T-helper 17 cell (primary cell): ENCODE data around the gene PRKCB. TPM values are rescaled to one million over a fixed set of nuclear protein-coding genes. Genes with fewer than 3 reads are reported as not detected.

Experiments used
- ATAC-seq: fragments of 150-1000 bp; cut with Tn5 transposase; 2 replicates; pipeline ENCODE4 v1.10.0; 2021; ENCODE audit warnings: mild to moderate bottlenecking, moderate library complexity
- DNase-seq, 3 donors: peaks; one replicate each; pipeline versions ENCODE4 v3.0.0 to v3.0.0-alpha.2; 2020 to 2021
- H3K9me3 ChIP-seq: one replicate; pipeline ENCODE4 v1.7.0; 2013; ENCODE audit warnings: low read length, mild to moderate bottlenecking; ENCODE audit not compliant: control insufficient read depth, poor library complexity, severe bottlenecking
- H3K27ac Mint-ChIP-seq: one replicate; pipeline ENCODE4 v1.8.0; 2022; ENCODE audit warnings: mild to moderate bottlenecking, moderate library complexity, mixed read lengths
- H3K27me3 Mint-ChIP-seq: one replicate; pipeline ENCODE4 v1.8.0; 2022; ENCODE audit warnings: mixed read lengths
- H3K36me3 Mint-ChIP-seq: one replicate; pipeline ENCODE4 v1.8.0; 2022; ENCODE audit warnings: low read depth, mixed read lengths
- H3K4me1 Mint-ChIP-seq: one replicate; pipeline ENCODE4 v1.8.0; 2022; ENCODE audit warnings: mild to moderate bottlenecking, mixed read lengths
- H3K4me3 Mint-ChIP-seq: one replicate; pipeline ENCODE4 v1.8.0; 2022; ENCODE audit warnings: mild to moderate bottlenecking, moderate library complexity, mixed read lengths
- total RNA-seq, 4 donors: library from RNA in 2 of 4; stranded (reverse) in 2 of 4; gene quantifications; one replicate each; pipeline ENCODE4 v1.2.3 and lab custom pipeline; 2022 to 2026

The PRKCB gene
- total RNA-seq, 2 donors from 2014 or later = 122 to 137 TPM

GRCh38 chr16:23840310-23840709 lies 4.5 kb downstream of the PRKCB start:
- peaks cover 55% of the 10 kb centered on the region for H3K4me1 Mint-ChIP-seq
- no peak for DNase-seq
- H3K27me3 Mint-ChIP-seq = no peaks in the 10 kb centered on the region
- peaks cover 10% of the 10 kb centered on the region for H3K36me3 Mint-ChIP-seq
- no peak for ATAC-seq
- no peaks in the 10 kb centered on the region for H3K9me3 ChIP-seq
- peak overlapping the region; percentile 71 for H3K4me3 Mint-ChIP-seq
- H3K27ac Mint-ChIP-seq = peak overlapping the region; percentile 67

GRCh38 chr16:23842137-23842600 lies 6.4 kb downstream of the PRKCB start:
- Mint-ChIP-seq H3K4me3 (no peak overlapping the region), H3K4me1 (peaks cover 53% of the 10 kb centered on the region), H3K36me3 (peaks cover 6% of the 10 kb centered on the region), H3K27ac (peak overlapping the region; percentile 79), H3K27me3 (no peaks in the 10 kb centered on the region)
- no peaks in the 10 kb centered on the region for H3K9me3 ChIP-seq
- ATAC-seq (peak; percentile 45), DNase-seq (no peak)

- H3K27me3 Mint-ChIP-seq = no peaks in the 10 kb centered on the region
- ATAC-seq = no peak
- H3K4me3 Mint-ChIP-seq = no peak overlapping the region
- peaks cover 52% of the 10 kb centered on the region for H3K4me1 Mint-ChIP-seq
- no peaks in the 10 kb centered on the region for H3K9me3 ChIP-seq
- DNase-seq = no peak
- H3K27ac Mint-ChIP-seq = peak overlapping the region; percentile 79
- H3K36me3 Mint-ChIP-seq = peaks cover 7% of the 10 kb centered on the region
Measured at GRCh38 chr16:23843143-23843542, 7.4 kb downstream of the PRKCB start.

GRCh38 chr16:23847251-23847650 lies 11.5 kb downstream of the PRKCB start:
- Mint-ChIP-seq H3K27ac (peak overlapping the region; percentile 78), H3K4me3 (no peak overlapping the region), H3K27me3 (no peaks in the 10 kb centered on the region), H3K4me1 (peaks cover 56% of the 10 kb centered on the region), H3K36me3 (peaks cover 9% of the 10 kb centered on the region)
- no peak for DNase-seq
- ATAC-seq = no peak
- no peaks in the 10 kb centered on the region for H3K9me3 ChIP-seq

GRCh38 chr16:23847948-23848347 lies 12.2 kb downstream of the PRKCB start:
- Mint-ChIP-seq H3K36me3 (peaks cover 9% of the 10 kb centered on the region), H3K27ac (peak overlapping the region; percentile 78), H3K4me3 (peak overlapping the region; percentile 28), H3K4me1 (peaks cover 58% of the 10 kb centered on the region), H3K27me3 (no peaks in the 10 kb centered on the region)
- DNase-seq (no peak), ATAC-seq (peak; percentile 99)
- H3K9me3 ChIP-seq = no peaks in the 10 kb centered on the region

GRCh38 chr16:23848958-23849357 lies 13.2 kb downstream of the PRKCB start:
- Mint-ChIP-seq H3K27ac (peak overlapping the region; percentile 67), H3K4me1 (peaks cover 57% of the 10 kb centered on the region)
- ATAC-seq = no peak

GRCh38 chr16:23852794-23853562 lies 17.2 kb downstream of the PRKCB start:
- H3K9me3 ChIP-seq = no peaks in the 10 kb centered on the region
- H3K4me3 Mint-ChIP-seq = peak overlapping the region; percentile 9
- no peaks in the 10 kb centered on the region for H3K27me3 Mint-ChIP-seq
- H3K36me3 Mint-ChIP-seq = peaks cover 3% of the 10 kb centered on the region
- ATAC-seq (no peak), DNase-seq (no peak)
- peaks cover 71% of the 10 kb centered on the region for H3K4me1 Mint-ChIP-seq
- H3K27ac Mint-ChIP-seq = no peak overlapping the region

More at GRCh38 chr16:23848958-23849357, 13.2 kb downstream of the PRKCB start:
- Mint-ChIP-seq H3K4me3 (no peak overlapping the region), H3K27me3 (no peaks in the 10 kb centered on the region), H3K36me3 (peaks cover 9% of the 10 kb centered on the region)
- DNase-seq = no peak
- H3K9me3 ChIP-seq = no peaks in the 10 kb centered on the region

- Mint-ChIP-seq H3K4me1 (peaks cover 73% of the 10 kb centered on the region), H3K27me3 (no peaks in the 10 kb centered on the region), H3K27ac (no peak overlapping the region), H3K36me3 (peaks cover under 1% of the 10 kb centered on the region), H3K4me3 (no peak overlapping the region)
- ATAC-seq (no peak), DNase-seq (no peak)
- no peaks in the 10 kb centered on the region for H3K9me3 ChIP-seq
Measured at GRCh38 chr16:23855010-23855409, 19.2 kb downstream of the PRKCB start.

- Mint-ChIP-seq H3K4me1 (peaks cover 67% of the 10 kb centered on the region), H3K27ac (no peak overlapping the region), H3K36me3 (peaks cover 2% of the 10 kb centered on the region), H3K27me3 (no peaks in the 10 kb centered on the region), H3K4me3 (no peak overlapping the region)
- ATAC-seq (no peak), DNase-seq (no peak)
- H3K9me3 ChIP-seq = no peaks in the 10 kb centered on the region
Measured at GRCh38 chr16:23856251-23856709, 20.5 kb downstream of the PRKCB start.

GRCh38 chr16:23857256-23857880 lies 21.6 kb downstream of the PRKCB start:
- peaks cover 2% of the 10 kb centered on the region for H3K36me3 Mint-ChIP-seq
- no peak overlapping the region for H3K4me3 Mint-ChIP-seq
- H3K9me3 ChIP-seq = no peaks in the 10 kb centered on the region
- DNase-seq (no peak), ATAC-seq (no peak)
- H3K4me1 Mint-ChIP-seq = peaks cover 63% of the 10 kb centered on the region
- peak overlapping the region; percentile 79 for H3K27ac Mint-ChIP-seq
- no peaks in the 10 kb centered on the region for H3K27me3 Mint-ChIP-seq

- DNase-seq (no peak), ATAC-seq (no peak)
- Mint-ChIP-seq H3K27ac (no peak overlapping the region), H3K4me1 (peaks cover 62% of the 10 kb centered on the region), H3K4me3 (no peak overlapping the region), H3K27me3 (no peaks in the 10 kb centered on the region), H3K36me3 (peaks cover 2% of the 10 kb centered on the region)
- no peaks in the 10 kb centered on the region for H3K9me3 ChIP-seq
Measured at GRCh38 chr16:23857881-23858269, 22.1 kb downstream of the PRKCB start.

- H3K9me3 ChIP-seq = no peaks in the 10 kb centered on the region
- H3K4me1 Mint-ChIP-seq = peaks cover 66% of the 10 kb centered on the region
- H3K27ac Mint-ChIP-seq = peak overlapping the region; percentile 94
- H3K27me3 Mint-ChIP-seq = no peaks in the 10 kb centered on the region
- DNase-seq (no peak), ATAC-seq (no peak)
- peaks cover 2% of the 10 kb centered on the region for H3K36me3 Mint-ChIP-seq
- no peak overlapping the region for H3K4me3 Mint-ChIP-seq
Measured at GRCh38 chr16:23858542-23858941, 22.8 kb downstream of the PRKCB start.

GRCh38 chr16:23859713-23860269 lies 24.0 kb downstream of the PRKCB start:
- Mint-ChIP-seq H3K27me3 (no peaks in the 10 kb centered on the region), H3K4me3 (no peak overlapping the region), H3K36me3 (peaks cover 2% of the 10 kb centered on the region), H3K27ac (peak overlapping the region; percentile 94), H3K4me1 (peaks cover 67% of the 10 kb centered on the region)
- no peaks in the 10 kb centered on the region for H3K9me3 ChIP-seq
- DNase-seq (no peak), ATAC-seq (no peak)
